NOMO-1 treated with DMSO at 0.1 percent for 48 hours (cell line): ENCODE measurements around the gene PROCR.
"Not testable (repeated sequence)": the region's sequence is repeated elsewhere in the genome, so short reads cannot be mapped to it uniquely, and the experiment has no call there.

Source experiments
- DNase-seq: peaks from one replicate; lab custom pipeline; 2025; ENCODE audit not compliant: unreplicated experiment; lab: John Stamatoyannopoulos, UW

Gene PROCR

GRCh38 chr20:35164531-35164930 lies 7.3 kb upstream of the PROCR start:
- DNase-seq, result not testable (repeated sequence)

GRCh38 chr20:35165221-35166185 lies 6.4 kb upstream of the PROCR start:
- no peak for DNase-seq

- no peak for DNase-seq
These were observed 5.5 kb upstream of the PROCR start for GRCh38 chr20:35166242-35166830.

- DNase-seq, result no peak
These were observed 4.1 kb upstream of the PROCR start for GRCh38 chr20:35167787-35168186.

GRCh38 chr20:35168701-35169409 lies 3.0 kb upstream of the PROCR start:
- not testable (repeated sequence) for DNase-seq

GRCh38 chr20:35171438-35171752 lies 477 bp upstream of the PROCR start:
- no peak for DNase-seq

GRCh38 chr20:35172434-35172806 lies 548 bp downstream of the PROCR start:
- DNase-seq, result no peak

- no peak for DNase-seq
These were observed 1.8 kb downstream of the PROCR start for GRCh38 chr20:35173576-35174192.

- no peak for DNase-seq
These were observed 2.8 kb downstream of the PROCR start for GRCh38 chr20:35174458-35175216.

- DNase-seq, result no peak
These were observed 4.3 kb downstream of the PROCR start for GRCh38 chr20:35176132-35176531.

- no peak for DNase-seq
These were observed 7.7 kb downstream of the PROCR start for GRCh38 chr20:35179292-35180212.

GRCh38 chr20:35180266-35180665 lies 8.4 kb downstream of the PROCR start:
- DNase-seq, result no peak

- DNase-seq, result no peak
These were observed 9.9 kb downstream of the PROCR start for GRCh38 chr20:35181731-35182130.

- DNase-seq, result not testable (repeated sequence)
These were observed 14.9 kb downstream of the PROCR start for GRCh38 chr20:35186691-35187289.

GRCh38 chr20:35187584-35188190 lies 15.8 kb downstream of the PROCR start:
- DNase-seq, result no peak

GRCh38 chr20:35189223-35189622 lies 17.4 kb downstream of the PROCR start:
- DNase-seq, result not testable (repeated sequence)

- DNase-seq, result no peak
These were observed 18.7 kb downstream of the PROCR start for GRCh38 chr20:35190556-35190955.

- no peak for DNase-seq
These were observed 19.7 kb downstream of the PROCR start for GRCh38 chr20:35191419-35192117.
